Mesendoderm (in vitro differentiated cells): ENCODE measurements around the gene GPR149.

ENCODE experiments used
- DNase-seq: peaks from one replicate; pipeline ENCODE4 v3.0.0; 2013
- H2AK5ac ChIP-seq: 2 replicates; pipeline ENCODE4 v1.6.1; 2013; ENCODE audit warnings: low read length, inconsistent platforms
- H2BK120ac ChIP-seq: 2 replicates; pipeline ENCODE4 v1.6.1; 2013; ENCODE audit warnings: low read depth, mild to moderate bottlenecking, low read length, moderate library complexity, mixed read lengths
- H2BK15ac ChIP-seq: replicated peaks from 2 replicates; pipeline ENCODE4 v1.6.1; 2013; ENCODE audit warnings: low read depth, mild to moderate bottlenecking, moderate library complexity
- H2BK5ac ChIP-seq: 2 replicates; pipeline ENCODE4 v1.6.1; 2013; ENCODE audit warnings: low read length, inconsistent platforms
- H3K18ac ChIP-seq: 2 replicates; pipeline ENCODE4 v1.6.1; 2013; ENCODE audit warnings: mild to moderate bottlenecking, low read length, mixed read lengths
- H3K23ac ChIP-seq: one replicate; pipeline ENCODE4 v1.6.1; 2013; ENCODE audit warnings: low read length
- H3K27ac ChIP-seq: 2 replicates; pipeline ENCODE4 v1.5.1; 2013; ENCODE audit warnings: low read depth, mild to moderate bottlenecking, inconsistent platforms, low read length, moderate library complexity
- H3K27me3 ChIP-seq: 2 replicates; pipeline ENCODE4 v1.6.1; 2013; ENCODE audit warnings: low read length, control low read depth, mild to moderate bottlenecking, inconsistent platforms; ENCODE audit not compliant: insufficient read depth, poor library complexity
- H3K36me3 ChIP-seq: 2 replicates; pipeline ENCODE4 v1.6.1; 2013; ENCODE audit warnings: low read length, inconsistent platforms; ENCODE audit not compliant: control insufficient read depth, insufficient read depth
- H3K4ac ChIP-seq: one replicate; pipeline ENCODE4 v1.6.1; 2013; ENCODE audit warnings: low read depth, mild to moderate bottlenecking, low read length, moderate library complexity
- H3K4me1 ChIP-seq: 2 replicates; pipeline ENCODE4 v1.6.1; 2013; ENCODE audit warnings: low read depth, low read length, inconsistent platforms; ENCODE audit not compliant: control insufficient read depth
- H3K4me2 ChIP-seq: 2 replicates; pipeline ENCODE4 v1.6.1; 2013; ENCODE audit warnings: low read length
- H3K4me3 ChIP-seq: 2 replicates; pipeline ENCODE4 v1.5.1; 2013; ENCODE audit warnings: mild to moderate bottlenecking, low read length
- H3K56ac ChIP-seq: one replicate; pipeline ENCODE4 v1.6.1; 2013; ENCODE audit warnings: low read length
- H3K79me1 ChIP-seq: 2 replicates; pipeline ENCODE4 v1.6.1; 2013; ENCODE audit warnings: low read length, inconsistent platforms
- H3K79me2 ChIP-seq: 2 replicates; pipeline ENCODE4 v1.6.1; 2013; ENCODE audit warnings: mild to moderate bottlenecking, low read length; ENCODE audit not compliant: control insufficient read depth, insufficient read depth
- H3K9ac ChIP-seq: 2 replicates; pipeline ENCODE4 v1.6.1; 2013; ENCODE audit warnings: low read length, inconsistent platforms
- H4K5ac ChIP-seq: one replicate; pipeline ENCODE4 v1.6.1; 2013; ENCODE audit warnings: low read length
- H4K8ac ChIP-seq: one replicate; pipeline ENCODE4 v1.6.1; 2013; ENCODE audit warnings: low read depth, mild to moderate bottlenecking, control low read depth, low read length, moderate library complexity
- WGBS: extraction: QIAGEN DNeasy Blood & Tissue Kit; methylation state at CpG from one replicate; pipeline ENCODE4 v1.1.7; 2013; ENCODE audit warnings: low lambda C conversion rate, missing lambda C conversion rate; ENCODE audit not compliant: insufficient coverage; ENCODE audit errors: extremely low coverage; 5-methylcytosine and 5-hydroxymethylcytosine counted together

The GPR149 gene

GRCh38 chr3:154364849-154365248 is 65.1 kb downstream of the GPR149 start:
- H2BK120ac ChIP-seq = no peak overlapping the region
- H4K8ac ChIP-seq = no peak overlapping the region
- H3K4me1 ChIP-seq = no peaks in the 10 kb centered on the region
- H3K79me2 ChIP-seq = no peaks in the 10 kb centered on the region
- no peak overlapping the region for H3K56ac ChIP-seq
- H4K5ac ChIP-seq = no peak overlapping the region
- no peak overlapping the region for H3K27ac ChIP-seq
- H2BK5ac ChIP-seq = no peak overlapping the region
- peak overlapping the region; percentile 64 for H3K18ac ChIP-seq
- H3K79me1 ChIP-seq = no peaks in the 10 kb centered on the region
- H3K27me3 ChIP-seq = no peaks in the 10 kb centered on the region
- H3K4me3 ChIP-seq = no peak overlapping the region
- no peaks in the 10 kb centered on the region for H3K36me3 ChIP-seq
- no peak overlapping the region for H3K9ac ChIP-seq
- no peak overlapping the region for H2AK5ac ChIP-seq
- no peak overlapping the region for H3K4me2 ChIP-seq
- no peak overlapping the region for H3K23ac ChIP-seq
- H3K4ac ChIP-seq = no peak overlapping the region
- no peak for DNase-seq
- no peak overlapping the region for H2BK15ac ChIP-seq

DNA sequence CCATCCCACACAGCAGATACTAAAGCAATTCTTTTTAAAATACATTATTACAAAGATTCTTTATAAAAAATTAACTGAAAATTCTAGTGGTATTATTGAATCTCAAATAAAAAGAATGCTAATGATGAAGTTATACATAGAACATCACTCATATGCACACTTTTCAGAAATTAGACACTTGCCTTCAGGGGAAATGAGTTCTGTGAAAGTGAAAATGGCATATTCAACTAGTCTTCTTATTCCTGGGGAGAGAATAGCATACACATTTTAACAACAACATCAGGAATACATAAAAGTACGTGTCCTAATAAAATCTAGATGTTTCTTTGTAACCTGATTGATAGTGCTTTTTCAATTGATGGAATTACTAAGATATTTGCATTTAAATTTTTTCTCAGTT is 68.9 kb downstream of the GPR149 start:
- no peaks in the 10 kb centered on the region for H3K79me2 ChIP-seq

DNA sequence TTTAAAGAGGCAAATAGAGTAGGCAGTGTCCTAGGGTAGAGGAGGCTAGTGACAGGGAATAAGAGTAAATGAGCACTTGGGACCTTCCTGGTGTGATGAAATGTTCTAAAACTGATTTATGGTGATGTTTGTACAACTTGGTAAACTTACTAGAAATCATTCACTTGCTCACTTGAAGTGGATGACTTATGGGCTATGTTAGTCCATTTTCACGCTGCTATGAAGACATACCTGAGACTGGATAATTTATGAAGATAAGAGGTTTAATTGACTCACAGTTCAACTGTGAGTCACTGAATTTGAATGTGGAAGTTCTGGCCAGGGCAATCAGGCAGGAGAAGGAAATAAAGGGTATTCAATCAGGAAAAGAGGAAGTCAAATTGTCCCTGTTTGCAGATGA is 74.0 kb downstream of the GPR149 start:
- no peak overlapping the region for H3K9ac ChIP-seq
- H3K4me2 ChIP-seq = no peak overlapping the region
- H3K4me3 ChIP-seq = no peak overlapping the region
- no peak for DNase-seq
- H3K4me1 ChIP-seq = no peaks in the 10 kb centered on the region
- H2AK5ac ChIP-seq = no peak overlapping the region
- H4K5ac ChIP-seq = no peak overlapping the region
- no peak overlapping the region for H3K56ac ChIP-seq
- no peak overlapping the region for H3K4ac ChIP-seq
- H3K79me2 ChIP-seq = no peaks in the 10 kb centered on the region
- H3K18ac ChIP-seq = no peak overlapping the region
- H3K79me1 ChIP-seq = no peaks in the 10 kb centered on the region
- no peak overlapping the region for H3K27ac ChIP-seq
- no peak overlapping the region for H3K23ac ChIP-seq
- whole genome bisulfite sequencing = no CpG with 5 or more reads among the region's 1 CpG
- H4K8ac ChIP-seq = no peak overlapping the region
- H3K27me3 ChIP-seq = no peaks in the 10 kb centered on the region
- no peak overlapping the region for H2BK120ac ChIP-seq
- H3K36me3 ChIP-seq = no peaks in the 10 kb centered on the region
- H2BK5ac ChIP-seq = no peak overlapping the region
- H2BK15ac ChIP-seq = no peak overlapping the region

More for the DNA sequence above, 68.9 kb downstream of the GPR149 start:
- no peak overlapping the region for H3K27ac ChIP-seq
- H2AK5ac ChIP-seq = no peak overlapping the region
- no peak overlapping the region for H3K4me3 ChIP-seq
- H3K27me3 ChIP-seq = no peaks in the 10 kb centered on the region
- H3K36me3 ChIP-seq = no peaks in the 10 kb centered on the region
- H3K4me1 ChIP-seq = no peaks in the 10 kb centered on the region
- WGBS = no CpG with 5 or more reads among the region's 1 CpG
- H2BK15ac ChIP-seq = no peak overlapping the region
- H2BK5ac ChIP-seq = no peak overlapping the region
- H3K4ac ChIP-seq = no peak overlapping the region
- no peak for DNase-seq
- no peak overlapping the region for H3K56ac ChIP-seq
- no peak overlapping the region for H4K8ac ChIP-seq
- H3K4me2 ChIP-seq = no peak overlapping the region
- no peak overlapping the region for H4K5ac ChIP-seq
- H2BK120ac ChIP-seq = no peak overlapping the region
- H3K18ac ChIP-seq = no peak overlapping the region
- H3K79me1 ChIP-seq = no peaks in the 10 kb centered on the region
- H3K23ac ChIP-seq = no peak overlapping the region
- no peak overlapping the region for H3K9ac ChIP-seq

GRCh38 chr3:154349223-154349622 is 80.8 kb downstream of the GPR149 start:
- Histone ChIP-seq H4K5ac (no peak overlapping the region), H3K79me2 (no peaks in the 10 kb centered on the region), H2AK5ac (no peak overlapping the region), H3K4me3 (no peak overlapping the region), H3K27ac (no peak overlapping the region), H3K36me3 (no peaks in the 10 kb centered on the region), H3K79me1 (no peaks in the 10 kb centered on the region), H2BK5ac (no peak overlapping the region), H3K27me3 (no peaks in the 10 kb centered on the region), H3K23ac (no peak overlapping the region), H2BK15ac (no peak overlapping the region), H4K8ac (no peak overlapping the region), H3K56ac (no peak overlapping the region), H2BK120ac (no peak overlapping the region), H3K18ac (no peak overlapping the region), H3K4me1 (no peaks in the 10 kb centered on the region), H3K9ac (no peak overlapping the region), H3K4me2 (no peak overlapping the region), H3K4ac (no peak overlapping the region)
- no CpG with 5 or more reads among the region's 2 CpGs for WGBS
- DNase-seq = no peak

- Histone ChIP-seq H3K56ac (no peak overlapping the region), H2AK5ac (no peak overlapping the region), H3K4me2 (no peak overlapping the region), H3K4ac (no peak overlapping the region), H3K4me1 (no peaks in the 10 kb centered on the region), H2BK120ac (no peak overlapping the region), H3K36me3 (no peaks in the 10 kb centered on the region), H2BK5ac (no peak overlapping the region), H3K23ac (no peak overlapping the region), H4K8ac (no peak overlapping the region), H3K9ac (no peak overlapping the region), H3K79me1 (no peaks in the 10 kb centered on the region), H3K27ac (no peak overlapping the region), H3K79me2 (no peaks in the 10 kb centered on the region), H4K5ac (no peak overlapping the region), H3K4me3 (no peak overlapping the region), H2BK15ac (no peak overlapping the region), H3K27me3 (no peaks in the 10 kb centered on the region), H3K18ac (no peak overlapping the region)
- WGBS = no CpG with 5 or more reads among the region's 2 CpGs
- no peak for DNase-seq
Observed at GRCh38 chr3:154345422-154346122, 84.4 kb downstream of the GPR149 start.

- no peak overlapping the region for H2BK15ac ChIP-seq
- no peak overlapping the region for H2BK120ac ChIP-seq
- H3K79me1 ChIP-seq = no peaks in the 10 kb centered on the region
- H2BK5ac ChIP-seq = no peak overlapping the region
- no peaks in the 10 kb centered on the region for H3K27me3 ChIP-seq
- H4K8ac ChIP-seq = no peak overlapping the region
- no peaks in the 10 kb centered on the region for H3K36me3 ChIP-seq
- no peak overlapping the region for H2AK5ac ChIP-seq
- H3K4me1 ChIP-seq = no peaks in the 10 kb centered on the region
- H3K79me2 ChIP-seq = no peaks in the 10 kb centered on the region
- no peak overlapping the region for H3K4me3 ChIP-seq
- no CpG with 5 or more reads among the region's 4 CpGs for WGBS
- H3K27ac ChIP-seq = no peak overlapping the region
- no peak overlapping the region for H3K56ac ChIP-seq
- H3K4ac ChIP-seq = no peak overlapping the region
- H3K23ac ChIP-seq = no peak overlapping the region
- no peak for DNase-seq
- no peak overlapping the region for H4K5ac ChIP-seq
- no peak overlapping the region for H3K4me2 ChIP-seq
- H3K18ac ChIP-seq = no peak overlapping the region
- no peak overlapping the region for H3K9ac ChIP-seq
Observed at GRCh38 chr3:154338570-154338969, 91.4 kb downstream of the GPR149 start.
